ENCODE measurements around the gene PHLPP1. TPM values are rescaled to one million over a fixed set of nuclear protein-coding genes. Genes with fewer than 3 reads are reported as not detected.

Gene PHLPP1
- total and polyA plus RNA-seq, 9 of the 15 experiments (the other 6 are each of a cell fraction or from before 2014, with no cell fraction given), result 0.56 to 9.0 (median 4.5) TPM

DNA sequence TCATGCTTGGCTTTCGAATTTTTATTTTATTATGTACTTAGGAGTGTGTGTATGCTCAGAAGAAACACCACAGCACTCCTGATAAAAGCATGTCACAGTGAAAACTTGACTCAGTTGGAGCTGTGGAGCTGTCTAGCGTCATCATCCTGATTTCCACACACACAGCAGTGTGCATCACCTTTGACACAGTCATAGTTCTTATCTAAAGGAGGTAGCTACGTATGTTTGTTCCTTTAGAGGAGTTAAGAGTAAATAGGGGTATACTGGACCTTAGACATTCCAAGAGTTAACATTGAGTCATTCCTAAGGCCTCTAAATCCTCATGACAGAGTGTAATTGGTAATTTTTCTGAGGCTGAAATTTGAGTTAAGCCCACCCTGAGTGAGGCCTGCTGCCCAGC is 96.9 kb downstream of the PHLPP1 start (continued):
- TF ChIP-seq SMAD3 (CRISPR knock-in tag; conservative IDR thresholded peaks at IDR 0.05), result no peak
- no peak for TF ChIP-seq ZNF174 (CRISPR knock-in tag; IDR thresholded peaks at IDR 0.05)
- no peak for TF ChIP-seq BHLHE40 (IDR thresholded peaks at IDR 0.05; ENCODE audit: low read length)
- TF ChIP-seq ZC3H4 (CRISPR knock-in tag; IDR thresholded peaks at IDR 0.05; ENCODE audit: borderline replicate concordance), result no peak
- TF ChIP-seq CEBPG (CRISPR knock-in tag; IDR thresholded peaks at IDR 0.05), result no peak
- no peak for TF ChIP-seq CEBPG (tag; conservative IDR thresholded peaks at IDR 0.05 in 1 of 2, IDR thresholded peaks at IDR 0.05 in 1 of 2)
- no peak for TF ChIP-seq ZNF764 (CRISPR knock-in tag; IDR thresholded peaks at IDR 0.05; ENCODE audit: low read depth)
- TF ChIP-seq CHD2 (IDR thresholded peaks at IDR 0.05; ENCODE audit: low read depth, low read length), result no peak
- TF ChIP-seq TCF7 (IDR thresholded peaks at IDR 0.05; ENCODE audit: borderline replicate concordance), result no peak
- no peak for TF ChIP-seq ZFP36 (IDR thresholded peaks at IDR 0.05; ENCODE audit: low read depth, low read length, partially characterized antibody)
- no peak for TF ChIP-seq SIRT6 (IDR thresholded peaks at IDR 0.05; ENCODE audit: low read depth, low read length)
- no peak for TF ChIP-seq ZNF3 (CRISPR knock-in tag; IDR thresholded peaks at IDR 0.05)
- TF ChIP-seq FOXO4 (CRISPR knock-in tag; IDR thresholded peaks at IDR 0.05), result no peak
- TF ChIP-seq, protein P1, sequence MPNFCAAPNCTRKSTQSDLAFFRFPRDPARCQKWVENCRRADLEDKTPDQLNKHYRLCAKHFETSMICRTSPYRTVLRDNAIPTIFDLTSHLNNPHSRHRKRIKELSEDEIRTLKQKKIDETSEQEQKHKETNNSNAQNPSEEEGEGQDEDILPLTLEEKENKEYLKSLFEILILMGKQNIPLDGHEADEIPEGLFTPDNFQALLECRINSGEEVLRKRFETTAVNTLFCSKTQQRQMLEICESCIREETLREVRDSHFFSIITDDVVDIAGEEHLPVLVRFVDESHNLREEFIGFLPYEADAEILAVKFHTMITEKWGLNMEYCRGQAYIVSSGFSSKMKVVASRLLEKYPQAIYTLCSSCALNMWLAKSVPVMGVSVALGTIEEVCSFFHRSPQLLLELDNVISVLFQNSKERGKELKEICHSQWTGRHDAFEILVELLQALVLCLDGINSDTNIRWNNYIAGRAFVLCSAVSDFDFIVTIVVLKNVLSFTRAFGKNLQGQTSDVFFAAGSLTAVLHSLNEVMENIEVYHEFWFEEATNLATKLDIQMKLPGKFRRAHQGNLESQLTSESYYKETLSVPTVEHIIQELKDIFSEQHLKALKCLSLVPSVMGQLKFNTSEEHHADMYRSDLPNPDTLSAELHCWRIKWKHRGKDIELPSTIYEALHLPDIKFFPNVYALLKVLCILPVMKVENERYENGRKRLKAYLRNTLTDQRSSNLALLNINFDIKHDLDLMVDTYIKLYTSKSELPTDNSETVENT (CRISPR knock-in tag; IDR thresholded peaks at IDR 0.05), result no peak
- no peak for TF ChIP-seq BMI1 (IDR thresholded peaks at IDR 0.05; ENCODE audit: low read length)
- peak; percentile 66 for TF ChIP-seq ATF3 (IDR thresholded peaks at IDR 0.05)
- TF ChIP-seq ATF3 (CRISPR knock-in tag; conservative IDR thresholded peaks at IDR 0.05), result no peak
- no peak for TF ChIP-seq RBBP5 (IDR thresholded peaks at IDR 0.05; ENCODE audit: borderline replicate concordance, insufficient read depth, low read length, poor library complexity, severe bottlenecking)
- peak; percentile 60 for TF ChIP-seq CREM (IDR thresholded peaks at IDR 0.05; ENCODE audit: low read depth)
- 0 out of 2 replicates have a peak, but pooled peaks have one; percentile 13 for TF ChIP-seq CXXC5 (CRISPR knock-in tag; IDR thresholded peaks at IDR 0.05)
- TF ChIP-seq ZNF324 (CRISPR knock-in tag; IDR thresholded peaks at IDR 0.05), result no peak
- TF ChIP-seq PHF20 (IDR thresholded peaks at IDR 0.05; ENCODE audit: partially characterized antibody), result no peak
- TF ChIP-seq ZEB2 (IDR thresholded peaks at IDR 0.05), result peak; percentile 17; the same call in 1 of the 2 replicates
- TF ChIP-seq ATF1 (CRISPR knock-in tag; IDR thresholded peaks at IDR 0.05), result no peak
- TF ChIP-seq ATF1 (tag; IDR thresholded peaks at IDR 0.05), result peak; percentile 40; the same call in 1 of the 2 replicates
- TF ChIP-seq NR2C2 (CRISPR knock-in tag; IDR thresholded peaks at IDR 0.05), result no peak
- TF ChIP-seq NR2C2 (tag; IDR thresholded peaks at IDR 0.05), result 0 out of 2 replicates have a peak, but pooled peaks have one; percentile 13
- no peak for TF ChIP-seq NRF1 (conservative IDR thresholded peaks at IDR 0.05 in 1 of 2, IDR thresholded peaks at IDR 0.05 in 1 of 2)
- peak; percentile 17; the same call in 1 of the 2 replicates for TF ChIP-seq ARID1B (IDR thresholded peaks at IDR 0.05)
